K562 (cell line): Measurements from ENCODE around the gene ANXA8.

ENCODE experiments used
- CTCF ChIP-seq, 3 experiments: IDR thresholded peaks in 2 of 3; conservative IDR thresholded peaks in 1 of 3; 2 replicates each; pipeline ENCODE4 v1.5.1; 2011 to 2012; ENCODE audit warnings: low read length in 3 of 3, mild to moderate bottlenecking in 3 of 3, control low read depth in 2 of 3, improper control_type of control experiment in 1 of 3, inconsistent platforms in 1 of 3, low read depth in 1 of 3, mixed read lengths in 1 of 3, moderate library complexity in 1 of 3; ENCODE audit not compliant: insufficient read depth in 2 of 3
- FOXA1 ChIP-seq: fragments of 450-650 bp; IDR thresholded peaks from 2 replicates; pipeline ENCODE4 v1.6.1; 2016; ENCODE audit warnings: mild to moderate bottlenecking, borderline replicate concordance
- IRF2 ChIP-seq: sonication (generic); formaldehyde crosslinking; IDR thresholded peaks from 2 replicates; pipeline ENCODE4 v1.8.1; 2022; ENCODE audit warnings: mild to moderate bottlenecking, missing genetic modification reagents

DNA sequence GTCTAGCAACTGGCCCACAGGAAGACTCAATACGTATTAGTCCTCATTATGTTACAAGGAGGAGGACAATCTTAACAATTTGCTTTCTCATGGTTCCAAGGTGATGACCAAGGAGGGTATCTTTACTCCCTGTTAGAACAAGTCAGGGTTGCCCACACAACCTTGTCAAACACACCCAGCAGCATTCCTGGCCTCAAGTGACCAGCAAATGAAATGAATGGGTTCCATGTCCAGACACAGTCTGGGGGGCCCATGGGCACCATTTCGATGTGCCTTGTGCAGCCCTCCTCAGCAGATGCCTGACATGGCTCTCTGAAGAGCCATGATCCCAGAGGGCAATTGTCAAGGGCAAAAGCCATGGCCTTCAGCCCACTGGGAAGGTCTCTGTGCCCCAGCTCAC is 40.8 kb downstream of the ANXA8 start:
- TF ChIP-seq CTCF (IDR thresholded peaks at IDR 0.05 in 2 of 3, conservative IDR thresholded peaks at IDR 0.05 in 1 of 3; ENCODE audit: insufficient read depth in 2 of 3, low read depth in 1 of 3, low read length in 3 of 3), result no peak
- TF ChIP-seq IRF2 (CRISPR knock-in tag), result no peak
- TF ChIP-seq FOXA1, result no peak
